ENCODE results near the gene NFATC1.

Gene NFATC1

GRCh38 chr18:79424880-79425568 lies 29.3 kb downstream of the NFATC1 start:
- TF ChIP-seq CTCF (IDR thresholded peaks at IDR 0.05; ENCODE audit: low read depth, low read length), result no peak
- H3K4me3 ChIP-seq (ENCODE audit: low read depth, low read length), result no peak overlapping the region

- H3K4me3 ChIP-seq (ENCODE audit: low read depth, low read length), result no peak overlapping the region
- TF ChIP-seq CTCF (IDR thresholded peaks at IDR 0.05; ENCODE audit: low read depth, low read length), result no peak
These were observed 29.8 kb downstream of the NFATC1 start for GRCh38 chr18:79425569-79425886.

- no peak for TF ChIP-seq CTCF (IDR thresholded peaks at IDR 0.05; ENCODE audit: low read depth, low read length)
- H3K4me3 ChIP-seq (ENCODE audit: low read depth, low read length), result no peak overlapping the region
These were observed 30.9 kb downstream of the NFATC1 start for GRCh38 chr18:79426376-79427300.

- no peak for TF ChIP-seq CTCF (IDR thresholded peaks at IDR 0.05; ENCODE audit: low read depth, low read length)
- H3K4me3 ChIP-seq (ENCODE audit: low read depth, low read length), result no peak overlapping the region
These were observed 31.9 kb downstream of the NFATC1 start for GRCh38 chr18:79427368-79428225.

GRCh38 chr18:79428287-79428686 lies 32.6 kb downstream of the NFATC1 start:
- no peak for TF ChIP-seq CTCF (IDR thresholded peaks at IDR 0.05; ENCODE audit: low read depth, low read length)
- no peak overlapping the region for H3K4me3 ChIP-seq (ENCODE audit: low read depth, low read length)

- H3K4me3 ChIP-seq (ENCODE audit: low read depth, low read length), result no peak overlapping the region
- no peak for TF ChIP-seq CTCF (IDR thresholded peaks at IDR 0.05; ENCODE audit: low read depth, low read length)
These were observed 33.7 kb downstream of the NFATC1 start for GRCh38 chr18:79429381-79429780.
